ENCODE data around the gene FASN. TPM values are rescaled to one million over a fixed set of nuclear protein-coding genes. Genes with fewer than 3 reads are reported as not detected.
"Not testable (repeated sequence)": the region's sequence is repeated elsewhere in the genome, so short reads cannot be mapped to it uniquely, and the experiment has no call there.

FASN gene
- total RNA-seq (100 to 1,000 TPM in 2 of 5 experiments, 10 to 100 TPM in 3; 24.3 to 168 (median 59.0) TPM), polyA plus RNA-seq (1 to 10 TPM in 1 of 2 donors, under 1 TPM in 1; 0.96 to 1.5 TPM), total RNA-seq (128 reads per million, percentile 88 among the genes with 10 or more reads in this experiment)

DNA sequence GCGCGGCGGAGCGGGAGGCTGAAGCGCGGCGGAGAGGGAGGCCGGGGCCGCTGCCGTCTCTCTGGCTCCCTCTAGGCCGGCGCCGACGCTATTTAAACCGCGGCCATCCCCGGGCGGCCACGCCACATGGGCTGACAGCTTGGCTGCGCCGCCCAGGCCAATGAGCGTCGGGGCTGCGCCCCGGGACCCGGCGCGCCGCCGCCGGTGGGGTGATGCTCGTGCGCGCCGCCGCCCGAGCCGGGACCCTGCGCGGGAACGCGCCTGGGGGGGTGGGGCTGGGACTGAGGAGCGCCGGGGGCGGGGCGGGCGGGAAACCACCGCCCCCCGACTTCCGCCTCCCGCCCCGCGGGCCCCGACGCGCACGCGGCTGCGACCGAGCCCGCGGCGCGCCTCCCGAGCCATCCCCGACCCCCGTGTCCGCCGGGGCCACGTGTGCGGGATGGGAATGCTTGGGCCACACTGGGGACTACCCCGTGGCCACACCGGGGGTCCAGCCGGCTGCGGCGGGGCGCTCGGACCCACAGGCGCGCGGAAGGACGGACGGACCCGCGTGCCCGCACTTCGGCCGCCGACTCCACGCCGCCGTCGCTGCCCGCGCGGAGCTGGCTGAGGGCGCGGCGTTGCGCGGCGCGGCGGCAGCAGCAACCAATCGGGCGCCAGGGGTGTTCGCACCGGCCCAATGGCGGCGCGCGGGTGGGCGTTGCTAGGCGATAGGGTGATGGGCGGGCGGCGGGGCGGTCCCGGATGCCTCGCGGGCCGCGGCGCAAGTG lies at the start of gene FASN:
Gene FASN, minus strand, starts transcription at position 68 of the 770 bp plus-strand sequence. CDS start 1,791 bp downstream, outside the sequence.
- Mint-ChIP-seq H3K9me3 (no peaks in the 10 kb centered on the region), H3K27me3 (no peaks in the 10 kb centered on the region), H3K36me3 (peaks cover 0 to 2% (median 0%) of the 10 kb centered on the region in 5 donors), H3K27ac (peak within 1 kb of the TSS in 4 of 9 donors; percentile 63 to 80 (median 72)), H3K4me1 (peaks cover 0 to 14% (median 7%) of the 10 kb centered on the region in 7 donors), H3K4me3 (peak within 1 kb of the TSS in 9 of 10 donors; percentile 36 to 84 (median 69))
- Histone ChIP-seq H3K4me1 (ENCODE audit: control insufficient read depth in 2 of 2, insufficient read depth in 2 of 2, low read length in 2 of 2) (peaks cover 4 to 12% of the 10 kb centered on the region in 2 donors), H3K36me3 (ENCODE audit: control insufficient read depth in 2 of 3, insufficient read depth in 3 of 3, low read length in 3 of 3) (peaks cover 0 to 22% (median 0%) of the 10 kb centered on the region in 3 experiments), H3K27me3 (ENCODE audit: control insufficient read depth in 2 of 2, insufficient read depth in 2 of 2, low read length in 2 of 2) (no peaks in the 10 kb centered on the region), H3K4me3 (ENCODE audit: low read length) (peak within 1 kb of the TSS; percentile 61), H3K9me3 (ENCODE audit: control insufficient read depth in 2 of 3, low read length in 3 of 3) (no peaks in the 10 kb centered on the region), H3K27ac (ENCODE audit: low read depth, low read length) (peak within 1 kb of the TSS; percentile 97)
- intact Hi-C loops (cut with micrococcal nuclease) = loop anchor here (1.0 to 10.0 kb wide), 11 partner anchors 28 to 416 kb away; partner anchors contain the start of genes DCXR (in 2 of the 2), ARL16 (in 1 of the 2), ASPSCR1 (in 1 of the 2) and DUS1L (in 1 of the 2)
- ATAC-seq = peak; percentile 87
- ChIA-PET POLR2A (interaction anchor here (0.5 to 2.3 kb wide), 14 partner anchors 8 to 130 kb away, joined by 3 to 28 read pairs (median 4); partner anchors contain the start of genes CENPX, DCXR, LRRC45 and SLC16A3), CTCF (interaction anchor here (0.6 to 2.7 kb wide), 3 partner anchors 29 to 67 kb away, joined by 3 to 12 read pairs (median 3); partner anchors contain the start of gene DCXR)
- DNase-seq = peak; percentile 84 to 96 (median 90)

DNA sequence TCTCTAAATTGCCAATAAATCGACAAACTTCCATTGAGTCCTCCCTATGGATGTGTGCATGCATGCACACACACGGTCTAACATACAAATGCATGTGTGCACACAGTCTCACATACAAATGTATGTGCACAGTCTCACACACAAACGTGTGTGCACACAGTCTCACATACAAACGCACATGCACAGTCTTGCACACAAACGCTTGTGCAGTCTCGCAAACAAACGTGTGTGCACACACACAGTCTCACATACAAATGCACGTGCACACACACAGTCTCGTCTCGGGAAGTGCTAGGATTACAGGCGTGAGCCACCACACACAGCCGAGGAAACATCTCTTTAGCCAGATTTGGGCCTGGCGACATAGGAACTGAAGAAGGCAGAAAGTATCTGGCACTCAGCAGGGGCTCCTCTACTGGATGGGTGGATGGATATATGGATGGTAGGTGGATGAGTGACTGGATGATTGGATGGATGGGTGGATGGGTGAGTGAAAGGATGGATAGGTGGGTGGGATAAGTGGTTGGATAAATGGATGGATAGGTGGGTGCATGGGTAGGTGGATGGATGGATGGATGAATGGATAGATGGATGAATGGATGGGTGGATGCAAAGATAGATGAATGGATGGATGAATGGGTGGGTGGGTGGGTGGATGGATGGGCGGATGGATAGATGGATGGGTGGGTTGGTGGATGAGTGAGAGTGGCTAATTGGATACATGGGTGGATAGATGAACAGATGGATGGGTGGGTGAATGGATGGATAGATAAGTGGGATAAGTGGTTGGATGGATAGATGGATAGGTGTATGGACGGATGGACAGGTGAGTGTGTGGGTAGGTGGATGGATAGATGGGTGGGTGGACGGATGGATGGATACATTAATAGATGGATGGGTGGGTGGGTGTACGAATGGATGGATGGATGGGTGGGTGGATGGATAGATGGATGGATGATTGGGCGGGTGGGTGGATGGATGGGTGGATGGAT lies 48.9 kb upstream of the FASN start:
- H3K4me1 Mint-ChIP-seq = peaks cover 0 to 12% (median 8%) of the 10 kb centered on the region in 7 donors
- no peaks in the 10 kb centered on the region for H3K4me1 ChIP-seq (ENCODE audit: control insufficient read depth in 2 of 2, insufficient read depth in 2 of 2, low read length in 2 of 2)
- H3K27me3 Mint-ChIP-seq = no peaks in the 10 kb centered on the region
- CTCF ChIA-PET = interaction anchor here (0.9 kb wide), 1 partner anchor 8 kb away, joined by 3 read pairs; no protein-coding TSS in a partner anchor
- no peak for DNase-seq
- H3K36me3 ChIP-seq (ENCODE audit: control insufficient read depth in 2 of 3, insufficient read depth in 3 of 3, low read length in 3 of 3) = no peaks in the 10 kb centered on the region
- no peaks in the 10 kb centered on the region for H3K9me3 ChIP-seq (ENCODE audit: control insufficient read depth in 2 of 3, low read length in 3 of 3)
- no peak overlapping the region for H3K4me3 Mint-ChIP-seq
- POLR2A ChIA-PET = interaction anchor here (0.8 kb wide), 1 partner anchor 17 kb away, joined by 3 read pairs; no protein-coding TSS in a partner anchor
- intact Hi-C loops (cut with micrococcal nuclease) = no loop called here
- H3K27ac ChIP-seq (ENCODE audit: low read depth, low read length) = no peak overlapping the region
- no peaks in the 10 kb centered on the region for H3K27me3 ChIP-seq (ENCODE audit: control insufficient read depth in 2 of 2, insufficient read depth in 2 of 2, low read length in 2 of 2)
- peaks cover 3 to 21% (median 12%) of the 10 kb centered on the region in 5 donors for H3K36me3 Mint-ChIP-seq
- H3K4me3 ChIP-seq (ENCODE audit: low read length) = no peak overlapping the region
- ATAC-seq = no peak
- peak overlapping the region in 4 of 9 donors; percentile 3 to 58 (median 25) for H3K27ac Mint-ChIP-seq
- H3K9me3 Mint-ChIP-seq = peaks cover 0 to 6% (median 0%) of the 10 kb centered on the region in 11 donors

DNA sequence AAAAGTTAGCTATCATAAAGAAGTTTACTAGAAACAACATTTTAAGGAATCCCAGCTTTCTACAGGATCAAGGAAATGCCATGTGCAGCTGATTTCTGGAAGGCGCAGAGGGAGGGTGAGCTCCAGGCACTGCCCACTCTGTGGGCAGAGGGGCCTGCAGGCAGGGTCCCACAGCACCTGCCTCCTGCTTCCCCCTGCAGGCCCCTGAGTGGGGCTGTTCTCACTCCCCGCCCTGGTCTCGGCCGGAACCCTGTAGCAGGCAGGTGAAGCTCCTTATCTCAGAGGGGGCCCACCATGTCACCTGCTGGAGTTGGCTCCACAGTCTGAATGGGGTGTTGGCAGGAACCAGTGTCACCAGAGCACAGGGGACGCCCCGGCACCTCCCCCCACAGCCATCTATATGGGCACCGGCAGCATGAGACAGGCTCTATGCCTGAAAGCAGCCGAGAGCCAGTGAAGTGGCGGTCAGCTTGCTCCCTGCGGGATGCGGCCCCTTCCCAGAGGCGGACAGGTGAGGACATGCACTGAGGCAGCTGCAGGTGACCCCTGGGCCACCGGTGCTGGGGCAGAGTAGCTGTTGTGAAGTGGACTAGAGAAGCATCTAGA lies 47.6 kb upstream of the FASN start:
- Mint-ChIP-seq H3K4me1 (peaks cover 0 to 12% (median 8%) of the 10 kb centered on the region in 7 donors), H3K27ac (no peak overlapping the region), H3K36me3 (peaks cover 3 to 21% (median 15%) of the 10 kb centered on the region in 5 donors), H3K9me3 (peaks cover 0 to 6% (median 0%) of the 10 kb centered on the region in 11 donors), H3K27me3 (no peaks in the 10 kb centered on the region), H3K4me3 (no peak overlapping the region)
- ATAC-seq (no peak), DNase-seq (no peak)
- H3K27ac ChIP-seq (ENCODE audit: low read depth, low read length) = no peak overlapping the region
- H3K27me3 ChIP-seq (ENCODE audit: control insufficient read depth in 2 of 2, insufficient read depth in 2 of 2, low read length in 2 of 2) = no peaks in the 10 kb centered on the region
- intact Hi-C loops (cut with micrococcal nuclease) = no loop called here
- no peaks in the 10 kb centered on the region for H3K9me3 ChIP-seq (ENCODE audit: control insufficient read depth in 2 of 3, low read length in 3 of 3)
- no peak overlapping the region for H3K4me3 ChIP-seq (ENCODE audit: low read length)
- ChIA-PET CTCF (interaction anchor here (0.7 to 1.6 kb wide), 4 partner anchors 9 to 103 kb away, joined by 3 to 6 read pairs (median 4); no protein-coding TSS in a partner anchor), POLR2A (interaction anchor here (0.8 to 1.2 kb wide), 2 partner anchors 16 to 24 kb away, joined by 3 to 4 read pairs; no protein-coding TSS in a partner anchor)
- no peaks in the 10 kb centered on the region for H3K36me3 ChIP-seq (ENCODE audit: control insufficient read depth in 2 of 3, insufficient read depth in 3 of 3, low read length in 3 of 3)
- no peaks in the 10 kb centered on the region for H3K4me1 ChIP-seq (ENCODE audit: control insufficient read depth in 2 of 2, insufficient read depth in 2 of 2, low read length in 2 of 2)

DNA sequence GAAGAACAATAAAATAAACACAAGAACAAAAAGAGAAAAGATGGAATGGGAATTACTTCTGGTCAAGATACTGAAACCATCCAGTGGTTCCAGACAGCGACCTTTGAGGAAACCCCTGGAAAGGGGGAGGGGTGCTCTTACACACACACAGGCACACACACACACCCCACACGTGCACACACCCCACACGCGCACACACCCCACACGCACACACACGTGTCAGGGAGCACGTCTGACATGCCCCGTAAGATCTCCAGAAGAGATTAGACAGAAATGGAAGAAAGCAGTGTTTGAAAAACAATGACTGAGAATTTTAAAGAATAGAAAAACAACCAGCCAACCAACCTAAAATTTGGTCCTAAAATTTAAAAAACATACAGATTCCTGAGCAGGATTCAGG lies 45.3 kb upstream of the FASN start:
- H3K27ac ChIP-seq (ENCODE audit: low read depth, low read length) = no peak overlapping the region
- no peaks in the 10 kb centered on the region for H3K9me3 ChIP-seq (ENCODE audit: control insufficient read depth in 2 of 3, low read length in 3 of 3)
- no peak overlapping the region for H3K4me3 ChIP-seq (ENCODE audit: low read length)
- DNase-seq = no peak
- no peak for ATAC-seq
- intact Hi-C loops (cut with micrococcal nuclease) = no loop called here
- peak overlapping the region in 5 of 9 donors; percentile 19 to 83 (median 69) for H3K27ac Mint-ChIP-seq
- ChIA-PET POLR2A (interaction anchor here (1.6 kb wide), 1 partner anchor 22 kb away, joined by 7 read pairs; no protein-coding TSS in a partner anchor), CTCF (interaction anchor here (1.1 kb wide), 1 partner anchor 16 kb away, joined by 3 read pairs; no protein-coding TSS in a partner anchor)
- no peaks in the 10 kb centered on the region for H3K36me3 ChIP-seq (ENCODE audit: control insufficient read depth in 2 of 3, insufficient read depth in 3 of 3, low read length in 3 of 3)
- H3K4me1 ChIP-seq (ENCODE audit: control insufficient read depth in 2 of 2, insufficient read depth in 2 of 2, low read length in 2 of 2) = no peaks in the 10 kb centered on the region
- peaks cover 0 to 2% (median 0%) of the 10 kb centered on the region in 11 donors for H3K9me3 Mint-ChIP-seq
- no peaks in the 10 kb centered on the region for H3K27me3 ChIP-seq (ENCODE audit: control insufficient read depth in 2 of 2, insufficient read depth in 2 of 2, low read length in 2 of 2)
- H3K36me3 Mint-ChIP-seq = peaks cover 3 to 29% (median 13%) of the 10 kb centered on the region in 5 donors
- peak overlapping the region in 1 of 10 donors; percentile 12 for H3K4me3 Mint-ChIP-seq
- H3K27me3 Mint-ChIP-seq = no peaks in the 10 kb centered on the region
- H3K4me1 Mint-ChIP-seq = peaks cover 0 to 12% (median 8%) of the 10 kb centered on the region in 7 donors

DNA sequence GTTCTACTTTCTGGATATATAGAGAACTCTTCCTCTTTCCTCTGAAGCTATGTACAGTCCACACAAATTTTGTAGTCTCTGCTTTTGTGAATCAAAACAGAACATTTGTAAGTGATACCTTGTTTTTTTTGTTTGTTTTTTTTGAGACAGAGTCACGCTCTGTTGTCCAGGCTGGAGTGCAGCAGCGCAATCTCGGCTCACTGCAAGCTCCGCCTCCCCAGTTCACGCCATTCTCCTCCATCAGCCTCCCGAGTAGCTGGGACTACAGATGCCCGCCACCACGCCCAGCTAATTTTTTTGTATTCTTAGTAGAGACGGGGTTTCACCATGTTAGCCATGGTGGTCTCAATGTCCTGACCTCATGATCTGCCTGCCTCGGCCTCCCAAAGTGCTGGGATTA lies 41.9 kb upstream of the FASN start:
- ATAC-seq; CTCF ChIA-PET; DNase-seq; H3K27me3 ChIP-seq (ENCODE audit: control insufficient read depth in 2 of 2, insufficient read depth in 2 of 2, low read length in 2 of 2); intact Hi-C loops (cut with micrococcal nuclease); H3K4me3 Mint-ChIP-seq; H3K9me3 ChIP-seq (ENCODE audit: control insufficient read depth in 2 of 3, low read length in 3 of 3); H3K4me3 ChIP-seq (ENCODE audit: low read length); H3K4me1 ChIP-seq (ENCODE audit: control insufficient read depth in 2 of 2, insufficient read depth in 2 of 2, low read length in 2 of 2); H3K27ac ChIP-seq (ENCODE audit: low read depth, low read length); H3K36me3 ChIP-seq (ENCODE audit: control insufficient read depth in 2 of 3, insufficient read depth in 3 of 3, low read length in 3 of 3); H3K9me3 Mint-ChIP-seq; H3K27me3 Mint-ChIP-seq: not testable (repeated sequence)
- Mint-ChIP-seq H3K4me1 (peaks cover 0 to 15% (median 11%) of the 10 kb centered on the region in 7 donors), H3K36me3 (peaks cover 0 to 20% (median 0%) of the 10 kb centered on the region in 5 donors), H3K27ac (peak overlapping the region in 2 of 9 donors; percentile 61 to 70)
- POLR2A ChIA-PET = interaction anchor here (1.0 to 1.9 kb wide), 2 partner anchors 12 to 13 kb away, joined by 3 to 6 read pairs; no protein-coding TSS in a partner anchor

Data from naive thymus-derived CD4-positive, alpha-beta T cell (primary cell).